GM03348 (cell line): ENCODE results near the gene SYMPK.
"Not testable (repeated sequence)": the region's sequence is repeated elsewhere in the genome, so short reads cannot be mapped to it uniquely, and the experiment has no call there.

ENCODE experiments used
- DNase-seq: peaks from one replicate; pipeline ENCODE4 v3.0.0; 2012; ENCODE audit warnings: low spot score

The SYMPK gene

GRCh38 chr19:45885556-45886426, 22.8 kb upstream of the SYMPK start, which contains the start of gene IRF2BP1:
TSS of gene IRF2BP1 (minus strand) at chr19:45886141. CDS start at chr19:45885774, 367 bp downstream.
- DNase-seq, result peak; percentile 91

- DNase-seq, result peak; percentile 23
Measured at GRCh38 chr19:45884682-45885555, 22.0 kb upstream of the SYMPK start.

GRCh38 chr19:45883881-45884681, 21.1 kb upstream of the SYMPK start:
- DNase-seq, result no peak

- no peak for DNase-seq
Measured at GRCh38 chr19:45883586-45883880, 20.6 kb upstream of the SYMPK start.

DNA sequence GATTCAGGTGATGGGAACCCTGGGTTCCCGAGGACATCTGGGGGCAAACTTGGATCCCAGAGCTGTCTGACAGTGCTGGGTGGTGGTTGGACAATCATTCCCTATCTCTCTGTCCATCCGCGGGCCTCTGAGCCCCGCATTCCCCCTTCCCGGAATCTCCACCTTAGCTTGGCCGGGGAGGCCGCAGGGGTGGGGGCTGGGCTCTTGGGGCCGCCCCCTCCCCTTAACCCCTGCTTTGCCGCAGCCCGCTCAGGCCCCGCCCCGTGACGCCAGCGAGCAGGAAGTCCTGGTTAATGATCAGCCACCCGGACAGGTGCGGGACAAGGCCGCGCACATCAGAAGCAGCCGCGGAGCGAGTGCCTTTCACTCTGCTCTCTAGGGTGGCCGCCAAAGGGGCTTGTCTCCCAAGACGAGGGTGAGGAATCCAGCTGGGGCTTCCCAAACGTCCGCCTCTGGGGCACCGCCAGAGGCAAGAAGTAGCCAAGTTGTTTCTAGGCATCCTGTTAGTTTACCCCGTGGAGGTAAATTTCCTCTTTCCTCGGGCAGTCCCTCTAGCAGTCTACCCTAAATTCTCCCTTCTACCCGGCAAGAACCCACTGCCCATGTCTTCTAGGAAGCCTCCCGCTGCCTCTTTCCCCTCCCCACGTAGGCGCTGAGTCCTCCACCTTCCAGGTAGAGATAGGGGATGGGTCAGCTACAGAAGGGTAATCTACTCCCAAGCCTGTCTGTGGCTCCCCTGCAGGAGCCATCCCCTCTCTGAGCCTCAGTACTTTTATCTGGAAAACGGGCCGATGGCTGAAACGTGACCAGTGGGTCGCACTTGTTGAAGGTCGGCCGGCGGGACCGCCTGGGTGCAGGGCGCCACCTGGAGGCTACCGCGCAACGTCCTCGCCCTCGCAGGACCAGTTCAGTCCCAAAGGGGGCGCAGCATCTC, 20.0 kb upstream of the SYMPK start:
- peak; percentile 93 for DNase-seq

DNA sequence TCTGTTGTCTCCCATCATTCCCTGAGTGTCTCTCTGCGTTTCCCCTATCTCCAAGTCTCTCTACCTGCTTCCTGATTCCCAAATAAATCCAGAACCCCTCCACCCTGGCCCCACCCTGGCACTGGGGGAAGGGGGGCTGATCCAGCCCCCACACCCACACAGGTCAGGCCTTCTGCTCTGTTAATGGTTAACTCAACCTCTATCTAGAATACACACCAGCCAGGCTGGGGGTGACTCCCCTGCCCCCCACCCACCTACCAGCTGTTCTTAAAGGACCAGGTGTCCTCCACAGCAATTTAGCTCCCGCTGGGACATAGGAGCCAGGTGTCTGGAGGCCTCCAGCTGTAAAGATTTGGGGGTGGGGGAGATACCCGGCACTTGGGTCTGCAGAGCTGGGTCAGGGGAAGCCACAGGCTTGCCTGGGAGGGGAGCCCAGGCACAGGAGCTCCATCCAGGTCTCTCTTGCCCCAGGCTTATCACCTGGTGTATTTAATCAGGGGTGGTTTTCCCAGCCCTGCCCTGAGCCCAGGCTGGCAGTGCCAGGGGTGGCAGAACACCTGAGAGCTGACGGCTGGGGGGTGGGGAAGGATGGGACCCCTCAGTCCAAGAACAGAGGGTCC, 19.1 kb upstream of the SYMPK start:
- no peak for DNase-seq

GRCh38 chr19:45881082-45881908, 18.3 kb upstream of the SYMPK start:
- no peak for DNase-seq

DNA sequence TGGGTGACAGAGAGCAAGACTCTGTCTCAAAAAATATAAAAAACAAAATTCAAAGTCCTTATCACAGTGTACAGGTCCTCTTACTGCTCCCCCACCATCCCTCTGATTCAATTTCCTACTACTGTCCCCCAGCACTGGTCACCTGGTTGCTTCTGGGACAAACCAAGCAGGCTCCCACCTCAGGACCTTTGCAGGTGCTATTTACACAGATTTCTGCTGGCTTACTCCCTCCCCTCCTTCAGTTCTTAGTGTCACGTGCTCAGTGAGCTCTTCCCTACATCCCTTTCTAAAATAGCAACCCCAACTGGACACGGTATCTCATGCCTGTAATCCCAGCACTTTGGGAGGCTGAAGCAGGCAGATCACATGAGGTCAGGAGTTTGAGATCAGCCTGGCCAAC, 17.0 kb upstream of the SYMPK start:
- no peak for DNase-seq

- DNase-seq, result no peak
Measured at GRCh38 chr19:45879055-45879454, 16.1 kb upstream of the SYMPK start.

- no peak for DNase-seq
Measured at GRCh38 chr19:45878043-45878794, 15.3 kb upstream of the SYMPK start.

DNA sequence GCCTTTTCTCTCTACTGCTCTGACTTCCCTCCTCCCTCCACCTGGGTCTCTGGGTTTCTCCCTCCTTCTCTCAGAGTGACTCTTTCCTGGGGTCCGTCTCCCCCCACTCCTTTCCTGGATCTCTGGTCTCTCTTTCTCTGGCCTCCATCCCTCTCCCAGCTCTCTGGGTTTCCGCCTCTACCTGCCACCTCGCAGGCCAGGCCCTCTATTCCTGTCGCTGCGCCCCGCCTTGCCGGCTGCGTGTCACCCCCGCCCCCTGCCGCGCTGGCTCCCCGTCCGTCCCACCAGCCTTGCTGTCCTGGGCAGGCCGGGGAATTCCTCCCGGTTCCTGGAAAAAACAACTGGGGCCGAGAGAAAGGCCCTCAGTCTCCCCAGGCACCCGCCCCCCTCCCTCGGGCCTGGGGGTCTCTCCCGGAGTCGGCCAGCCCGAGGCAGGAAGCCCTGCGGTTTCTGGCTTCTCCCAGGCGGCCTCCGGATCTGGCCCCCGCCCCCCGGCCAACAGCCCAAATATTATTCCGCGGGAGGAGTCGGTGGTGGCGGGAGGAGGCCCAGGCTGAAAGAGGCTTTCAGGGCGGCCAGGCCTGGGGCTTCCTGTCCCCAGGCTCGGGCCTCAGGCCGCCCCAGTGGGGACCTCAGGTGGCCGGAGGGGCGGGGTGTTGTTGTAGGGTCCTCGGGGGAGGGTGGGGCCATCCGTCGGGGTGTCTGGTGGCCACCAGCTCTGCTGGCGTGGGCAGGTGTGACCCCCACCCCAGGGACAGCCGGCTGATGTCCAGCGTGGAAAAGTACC, 13.7 kb upstream of the SYMPK start:
- DNase-seq, result peak; percentile 38

GRCh38 chr19:45876161-45876410, 13.1 kb upstream of the SYMPK start:
- DNase-seq, result no peak

DNA sequence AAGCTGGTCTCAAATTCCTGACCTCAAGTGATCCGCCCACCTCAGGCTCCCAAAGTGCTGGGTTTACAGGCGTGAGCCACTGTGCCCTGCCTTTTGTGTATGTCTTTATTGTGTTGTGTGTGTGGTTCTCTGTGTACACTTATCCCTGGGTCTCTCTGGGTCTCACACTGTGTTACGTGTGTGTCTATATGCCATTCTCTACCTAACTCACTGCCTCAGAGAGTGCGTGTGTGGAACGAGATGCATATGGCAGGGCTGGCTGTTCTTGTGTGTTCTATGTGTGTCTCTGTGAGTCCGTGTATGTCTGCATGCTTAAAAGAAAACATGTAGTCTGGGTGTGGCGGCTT, 11.6 kb upstream of the SYMPK start:
- DNase-seq, result no peak

- DNase-seq, result no peak
Measured at GRCh38 chr19:45873219-45873772, 10.3 kb upstream of the SYMPK start.

DNA sequence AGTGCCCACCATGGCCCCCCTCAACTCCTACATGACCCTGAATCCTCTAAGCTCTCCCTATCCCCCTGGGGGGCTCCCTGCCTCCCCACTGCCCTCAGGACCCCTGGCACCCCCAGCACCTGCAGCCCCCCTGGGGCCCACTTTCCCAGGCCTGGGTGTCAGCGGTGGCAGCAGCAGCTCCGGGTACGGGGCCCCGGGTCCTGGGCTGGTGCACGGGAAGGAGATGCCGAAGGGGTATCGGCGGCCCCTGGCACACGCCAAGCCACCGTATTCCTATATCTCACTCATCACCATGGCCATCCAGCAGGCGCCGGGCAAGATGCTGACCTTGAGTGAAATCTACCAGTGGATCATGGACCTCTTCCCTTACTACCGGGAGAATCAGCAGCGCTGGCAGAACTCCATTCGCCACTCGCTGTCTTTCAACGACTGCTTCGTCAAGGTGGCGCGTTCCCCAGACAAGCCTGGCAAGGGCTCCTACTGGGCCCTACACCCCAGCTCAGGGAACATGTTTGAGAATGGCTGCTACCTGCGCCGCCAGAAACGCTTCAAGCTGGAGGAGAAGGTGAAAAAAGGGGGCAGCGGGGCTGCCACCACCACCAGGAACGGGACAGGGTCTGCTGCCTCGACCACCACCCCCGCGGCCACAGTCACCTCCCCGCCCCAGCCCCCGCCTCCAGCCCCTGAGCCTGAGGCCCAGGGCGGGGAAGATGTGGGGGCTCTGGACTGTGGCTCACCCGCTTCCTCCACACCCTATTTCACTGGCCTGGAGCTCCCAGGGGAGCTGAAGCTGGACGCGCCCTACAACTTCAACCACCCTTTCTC, 9.4 kb upstream of the SYMPK start:
- no peak for DNase-seq

GRCh38 chr19:45870798-45871197, 7.9 kb upstream of the SYMPK start:
- DNase-seq, result no peak

DNA sequence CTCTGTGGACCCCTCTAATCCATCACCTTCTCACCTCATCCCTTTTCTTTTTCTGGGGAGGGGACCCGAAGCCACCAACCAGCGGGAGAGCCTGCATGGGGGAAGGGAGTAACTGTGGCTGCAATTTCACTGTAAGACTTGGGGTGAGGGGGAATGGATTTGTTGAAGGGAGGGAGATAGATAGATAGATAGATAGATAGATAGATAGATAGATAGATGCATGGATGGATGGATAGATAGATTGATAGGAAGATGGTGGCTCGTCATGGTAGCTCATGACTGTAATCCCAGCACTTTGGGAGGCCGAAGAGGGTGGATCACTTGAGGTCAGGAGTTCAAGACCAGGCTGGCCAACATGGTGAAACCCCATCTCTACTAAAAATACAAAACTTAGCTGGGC, 4.3 kb upstream of the SYMPK start:
- not testable (repeated sequence) for DNase-seq
